NCI-H2171 (cell line): ENCODE measurements around the gene NXN.
"Not testable (repeated sequence)": the region's sequence is repeated elsewhere in the genome, so short reads cannot be mapped to it uniquely, and the experiment has no call there.

Source experiments
- DNase-seq: peaks from one replicate; lab custom pipeline; 2025; lab: John Stamatoyannopoulos, UW

Gene NXN

GRCh38 chr17:760371-760770 is 219.2 kb downstream of the NXN start:
- no peak for DNase-seq

- DNase-seq = no peak
These were observed 219.6 kb downstream of the NXN start for GRCh38 chr17:759964-760363.

- not testable (repeated sequence) for DNase-seq
These were observed 223.5 kb downstream of the NXN start for GRCh38 chr17:756010-756567.

GRCh38 chr17:755319-755961 is 224.1 kb downstream of the NXN start:
- not testable (repeated sequence) for DNase-seq

GRCh38 chr17:753418-753817 is 226.2 kb downstream of the NXN start:
- DNase-seq = no peak

GRCh38 chr17:752620-753219 is 226.9 kb downstream of the NXN start:
- DNase-seq = peak; percentile 42

- peak; percentile 95 for DNase-seq
These were observed 227.5 kb downstream of the NXN start, which contains the start of gene GEMIN4 for GRCh38 chr17:752002-752619. Gene GEMIN4, minus strand, starts transcription at chr17:752264. Its CDS starts 122 bp downstream, at chr17:752142.

- DNase-seq = peak; percentile 11
These were observed 228.1 kb downstream of the NXN start for GRCh38 chr17:751269-752001.

- no peak for DNase-seq
These were observed 229.0 kb downstream of the NXN start for GRCh38 chr17:750431-751037.

- DNase-seq = not testable (repeated sequence)
These were observed 230.2 kb downstream of the NXN start for GRCh38 chr17:749359-749758.
